GM04504 (cell line): Measurements from ENCODE around the gene NFIC.

Source experiments
- DNase-seq: peaks from one replicate; pipeline ENCODE4 v3.0.0-alpha.2; 2012; ENCODE audit warnings: low read depth

NFIC gene

DNA sequence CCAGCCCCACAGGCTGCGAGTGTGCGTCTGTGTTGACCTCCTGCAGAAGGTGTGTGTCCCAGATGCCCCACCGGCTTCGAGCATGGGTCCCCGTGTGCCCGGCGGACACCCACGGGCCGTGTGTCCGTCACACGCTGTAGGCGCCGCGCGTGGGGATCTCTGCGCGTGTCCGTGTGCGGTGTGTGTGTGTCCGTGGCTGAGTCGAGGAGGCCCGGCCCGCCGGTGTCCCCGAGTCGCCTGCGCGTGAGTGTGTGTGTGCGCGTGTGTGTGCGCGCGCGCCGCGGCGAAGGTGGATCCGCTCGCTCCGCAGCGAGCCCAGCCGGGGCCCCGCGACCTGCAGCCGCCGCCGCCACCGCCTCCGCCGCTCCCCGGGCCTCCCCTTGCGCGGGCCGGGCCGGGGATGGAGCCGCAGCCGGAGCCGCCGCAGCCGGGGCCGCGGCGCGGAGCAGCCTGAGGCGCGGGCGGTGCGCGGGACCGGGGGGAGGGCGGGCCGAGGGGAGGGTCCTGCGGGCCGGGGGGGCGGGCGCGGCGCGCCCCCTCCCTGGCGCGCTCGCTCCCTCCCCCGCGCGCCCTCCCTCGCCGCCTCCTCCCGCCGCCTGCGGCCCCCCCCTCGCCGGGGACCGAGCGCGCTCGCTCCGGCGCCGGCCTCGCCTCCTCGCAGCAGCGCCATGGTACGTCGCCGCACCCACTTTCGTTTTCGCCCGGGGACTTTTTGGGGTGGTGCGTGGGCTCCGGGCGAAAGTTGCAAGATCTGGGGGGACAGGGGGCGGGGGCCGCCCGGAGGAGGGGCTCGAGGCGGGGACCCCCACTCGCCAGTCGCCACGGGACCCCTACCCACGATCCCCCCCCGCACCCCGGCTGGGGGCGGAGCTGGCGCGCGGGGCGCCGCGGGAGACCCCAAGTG is 7.1 kb upstream of the NFIC start:
- DNase-seq, result no peak

DNA sequence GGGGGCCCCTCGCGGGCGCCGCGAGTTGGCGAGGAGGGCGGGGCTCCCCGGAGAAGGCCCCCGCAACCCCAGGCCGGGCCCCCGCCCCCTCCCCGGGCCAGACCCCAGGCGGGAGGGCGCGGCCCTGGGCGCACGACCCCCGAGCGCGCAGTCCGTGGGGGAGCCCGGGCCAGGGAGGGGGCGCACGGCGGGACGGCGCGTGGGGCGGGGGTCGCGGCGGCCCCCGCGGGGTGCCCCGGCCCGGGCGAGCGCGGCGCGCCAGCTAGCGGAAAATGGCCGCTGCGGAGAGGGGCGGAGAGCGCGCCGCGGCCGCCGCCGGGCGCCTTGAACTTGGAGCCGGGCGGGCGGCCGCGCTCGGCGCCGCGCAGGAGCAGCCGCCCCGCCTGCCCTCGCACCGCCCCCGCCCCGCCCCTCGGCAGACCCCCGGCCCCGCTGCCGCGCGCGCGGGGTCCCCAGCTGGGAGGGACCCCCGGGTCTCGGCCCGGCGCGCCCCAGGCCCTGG is 6.4 kb upstream of the NFIC start:
- DNase-seq, result no peak

DNA sequence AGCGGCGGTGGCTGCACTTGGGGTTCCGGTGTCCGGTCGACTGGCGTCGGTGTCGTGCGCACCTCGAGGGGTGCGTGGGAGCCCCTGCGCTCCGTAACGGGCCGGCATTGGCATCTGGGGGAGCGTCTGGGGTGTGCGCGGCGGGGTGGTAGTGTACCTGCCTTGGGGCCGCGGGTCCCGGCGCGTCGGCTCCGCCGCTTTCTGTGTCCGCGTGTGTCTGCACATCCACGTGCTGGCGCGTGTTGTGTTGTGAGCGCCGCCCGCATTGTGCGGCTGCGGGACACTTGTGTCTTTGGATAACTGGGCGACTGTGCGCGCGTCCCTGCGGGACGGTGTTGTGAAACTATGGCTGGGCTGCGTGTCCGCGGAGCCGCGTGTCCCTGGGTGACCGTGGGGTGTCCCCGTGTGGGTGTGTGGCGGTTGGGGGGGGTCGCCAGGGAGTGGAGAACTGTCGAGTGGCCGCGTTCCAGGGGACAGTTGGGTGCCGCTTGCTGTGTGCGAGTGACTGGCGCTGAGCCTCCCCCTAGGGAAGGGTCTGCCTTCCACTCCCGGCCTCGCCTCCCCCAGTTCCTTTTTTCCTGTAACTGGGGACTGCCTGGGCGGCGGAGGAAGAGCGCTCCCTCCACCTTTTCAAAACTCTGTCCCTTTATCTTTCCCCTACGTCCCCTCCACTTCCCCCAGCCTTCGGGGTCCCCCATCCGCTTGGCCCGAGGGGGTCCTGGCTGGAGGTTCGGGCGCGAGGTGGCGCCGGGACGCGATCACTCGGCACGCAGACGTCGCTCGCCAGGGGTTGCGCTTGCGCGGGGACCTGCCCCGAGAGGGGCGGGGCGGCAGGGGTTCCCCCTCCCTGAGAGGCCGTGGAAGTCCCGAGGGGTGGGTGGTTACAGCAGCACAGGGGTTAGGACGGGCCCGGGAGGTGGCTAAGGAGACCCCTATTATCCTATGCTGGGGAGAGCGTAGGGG is 5.7 kb upstream of the NFIC start:
- no peak for DNase-seq

DNA sequence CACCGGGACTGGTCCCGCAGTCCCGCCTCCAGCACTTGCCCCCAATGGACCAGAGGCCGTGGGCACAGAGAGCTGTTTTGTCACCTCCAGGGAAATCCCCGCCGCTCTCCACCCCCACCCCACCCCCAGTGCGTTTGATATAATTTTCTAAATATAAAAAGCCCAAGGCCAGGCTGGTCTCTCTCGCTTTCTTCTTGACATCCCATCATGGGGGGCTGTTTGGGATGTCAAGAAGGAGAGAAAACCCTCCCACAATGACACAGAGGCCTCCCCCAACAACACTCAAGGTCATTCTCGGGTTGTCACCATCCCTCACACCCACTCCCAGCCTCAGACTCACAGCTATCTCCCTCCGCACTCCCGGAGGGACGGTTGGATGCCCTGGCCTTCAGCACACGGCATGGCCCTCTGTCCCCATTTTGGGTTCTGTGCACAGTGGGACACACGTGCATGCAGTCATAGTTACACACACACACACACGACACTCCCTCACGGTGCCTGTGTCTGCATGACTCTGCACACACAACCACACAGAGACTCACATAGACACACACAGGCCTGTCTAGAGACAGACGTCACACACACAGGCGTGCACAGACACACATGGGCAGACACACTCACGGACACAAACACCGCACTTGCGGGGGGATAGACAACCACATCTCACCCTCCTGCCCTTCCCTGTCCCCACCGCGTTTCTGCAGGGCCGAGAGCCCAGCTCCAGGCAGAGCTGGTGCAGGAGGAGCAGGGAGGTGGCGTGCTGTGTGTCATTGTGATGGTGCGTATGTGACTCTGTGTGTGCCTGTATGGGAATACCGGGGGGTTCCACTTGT is 4.8 kb upstream of the NFIC start:
- DNase-seq, result no peak

DNA sequence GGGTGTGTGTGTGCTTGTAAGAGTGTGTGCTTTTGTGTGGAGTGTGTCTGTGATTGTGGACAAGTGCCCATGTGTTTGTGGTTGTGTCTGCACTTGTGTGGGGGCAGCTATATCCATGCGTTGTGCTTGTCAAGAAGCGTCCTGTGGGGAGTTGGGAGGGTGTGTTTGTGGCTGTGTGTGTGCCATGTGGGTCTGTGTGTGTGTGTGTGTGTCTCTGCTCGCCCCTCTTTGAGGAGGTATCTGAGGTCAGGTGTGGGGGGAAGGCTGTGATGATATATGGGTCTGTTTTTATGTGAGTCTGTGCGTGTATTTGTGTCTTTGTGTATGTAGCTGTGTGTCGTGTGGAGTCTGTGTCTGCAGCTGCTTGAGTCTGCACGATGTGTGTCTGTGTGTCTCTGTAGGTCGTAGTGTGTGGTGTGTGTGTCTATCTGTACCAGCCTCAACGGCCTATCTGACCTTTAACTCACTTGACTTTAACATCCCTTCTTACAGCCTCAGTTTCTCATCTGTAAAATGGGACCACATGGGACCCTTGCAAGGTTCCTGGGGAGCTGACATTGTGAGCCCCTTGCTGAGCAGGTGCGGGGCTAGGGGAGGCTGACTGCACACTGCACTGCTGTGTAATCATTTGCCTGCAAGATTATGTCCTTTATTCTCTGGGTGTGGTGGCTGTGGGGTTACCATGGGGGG is 4.0 kb upstream of the NFIC start:
- no peak for DNase-seq

DNA sequence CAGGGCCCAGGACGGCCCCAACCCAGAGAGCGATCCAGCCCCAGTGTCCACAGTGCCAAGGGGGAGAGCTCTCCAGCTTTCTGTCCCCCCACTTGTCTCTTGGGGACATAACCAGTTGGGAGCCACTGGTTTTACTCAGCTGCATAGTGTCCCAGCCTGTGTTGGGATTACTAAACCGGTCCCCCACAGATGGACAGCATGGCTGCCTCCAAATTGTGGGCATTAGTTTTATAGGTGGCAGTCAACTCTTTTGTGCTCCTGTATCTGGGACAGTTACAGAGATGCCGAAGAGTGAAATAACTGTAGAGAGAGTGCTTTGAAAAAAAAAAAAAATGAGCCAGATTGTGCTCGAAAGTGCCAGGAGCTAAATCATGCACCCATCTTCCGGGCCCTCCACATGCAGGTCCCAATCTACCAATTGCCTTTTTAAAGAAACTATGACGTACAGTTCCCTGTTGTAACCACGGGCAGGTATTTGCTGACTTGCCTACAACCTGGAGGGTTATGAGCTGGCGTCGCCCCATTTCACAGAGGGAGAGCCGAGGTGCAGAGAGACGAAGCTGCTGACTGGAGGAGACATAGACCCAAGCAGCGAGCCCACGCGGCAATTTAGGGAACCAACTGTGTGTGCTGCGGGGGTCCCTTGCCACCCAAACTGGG is 2.4 kb upstream of the NFIC start:
- no peak for DNase-seq

DNA sequence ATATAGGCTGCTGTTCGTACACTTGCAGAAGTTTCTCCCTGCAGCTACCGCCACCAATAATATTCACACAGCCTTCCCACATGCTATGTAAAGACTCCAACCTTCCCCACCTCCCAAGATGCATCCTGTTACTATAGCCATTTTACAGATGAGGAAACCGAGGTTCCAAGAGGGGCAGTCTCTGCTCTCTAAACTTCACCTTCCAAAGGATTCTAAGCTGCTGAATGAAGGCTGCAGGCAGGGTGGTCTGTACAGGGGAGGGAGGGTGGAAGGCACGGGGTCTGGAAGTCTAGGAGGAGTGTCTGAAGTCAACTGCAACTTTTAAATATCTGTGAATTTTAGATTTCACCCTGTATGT is 1.9 kb upstream of the NFIC start:
- DNase-seq, result no peak

DNA sequence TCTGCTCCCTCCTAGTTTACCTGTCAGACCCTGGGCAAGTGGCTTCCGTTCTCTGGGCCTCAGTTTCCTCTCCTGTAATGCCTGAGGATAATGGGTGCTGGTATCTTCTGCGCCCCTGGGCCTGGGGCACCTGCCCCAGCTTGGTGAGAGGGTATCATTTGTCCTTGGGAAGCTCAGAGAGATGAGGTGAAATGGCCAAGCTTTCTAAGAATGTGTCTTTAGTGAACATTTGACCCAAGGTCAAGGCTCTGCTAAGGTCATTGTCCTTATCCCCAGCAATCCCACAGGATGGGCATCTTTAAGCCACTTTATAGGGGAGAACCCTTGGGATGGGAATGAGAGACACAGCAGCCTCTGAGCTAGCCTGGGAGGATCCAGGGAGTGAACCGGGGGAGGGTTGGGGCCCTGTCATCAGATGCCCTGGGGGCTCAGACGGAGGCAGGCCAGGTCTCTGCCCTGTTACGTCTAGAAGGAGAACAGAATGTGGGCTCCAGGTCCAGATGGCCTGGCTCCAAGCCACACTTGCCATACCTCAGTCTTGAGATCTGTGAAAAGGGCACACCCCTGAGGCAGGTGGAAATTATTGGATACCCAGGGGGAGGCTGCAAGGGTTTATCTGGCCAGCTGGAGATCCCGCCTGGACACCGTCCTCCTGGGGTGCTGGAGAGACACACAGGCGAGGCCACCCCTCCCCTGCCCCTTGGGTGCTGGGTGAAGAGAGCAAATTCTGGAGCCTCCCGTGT is 1.1 kb upstream of the NFIC start:
- DNase-seq, result no peak

DNA sequence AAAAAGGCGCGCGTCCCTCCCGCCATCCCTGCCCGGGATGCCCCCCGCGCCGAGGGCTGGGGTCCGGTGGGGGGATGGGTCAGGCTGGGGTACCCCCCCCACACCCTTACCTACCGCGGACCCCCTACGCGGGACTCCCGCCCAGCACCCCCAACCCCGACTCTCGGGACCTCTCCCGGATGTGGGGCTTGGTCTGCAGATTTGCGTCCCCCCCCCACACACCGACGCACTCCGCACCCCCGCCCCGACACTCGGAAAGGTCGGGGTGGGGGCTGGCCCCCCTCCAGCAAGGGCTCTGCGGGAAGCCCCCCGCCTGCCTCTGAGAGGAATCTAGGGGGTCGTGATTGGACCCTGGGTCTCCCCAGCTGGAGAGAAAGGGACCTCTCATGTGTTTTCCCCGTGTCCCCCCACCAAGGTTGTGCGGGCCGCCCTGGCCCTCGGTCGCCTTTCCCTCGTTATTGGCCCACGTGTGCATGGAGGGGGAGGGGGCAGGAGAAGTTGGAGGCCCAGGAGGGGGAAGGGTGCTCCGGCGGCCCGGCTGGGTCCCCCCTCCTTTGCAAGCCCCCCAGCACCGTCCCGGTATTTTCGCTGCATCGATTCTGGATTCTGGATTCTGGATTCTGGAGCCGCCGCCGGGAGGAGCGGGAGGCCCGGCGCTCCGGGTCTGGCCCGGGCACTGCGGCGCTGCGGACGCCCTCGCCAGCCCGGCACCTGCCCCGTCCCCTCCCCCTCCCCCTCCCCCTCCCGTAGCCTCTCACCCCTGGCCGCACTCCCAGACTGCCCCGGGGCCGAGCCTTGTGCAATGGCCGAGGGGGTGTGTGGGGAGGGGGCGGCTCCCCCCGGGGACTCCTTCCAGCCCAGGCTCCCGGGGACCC is 607 bp downstream of the NFIC start:
- no peak for DNase-seq

DNA sequence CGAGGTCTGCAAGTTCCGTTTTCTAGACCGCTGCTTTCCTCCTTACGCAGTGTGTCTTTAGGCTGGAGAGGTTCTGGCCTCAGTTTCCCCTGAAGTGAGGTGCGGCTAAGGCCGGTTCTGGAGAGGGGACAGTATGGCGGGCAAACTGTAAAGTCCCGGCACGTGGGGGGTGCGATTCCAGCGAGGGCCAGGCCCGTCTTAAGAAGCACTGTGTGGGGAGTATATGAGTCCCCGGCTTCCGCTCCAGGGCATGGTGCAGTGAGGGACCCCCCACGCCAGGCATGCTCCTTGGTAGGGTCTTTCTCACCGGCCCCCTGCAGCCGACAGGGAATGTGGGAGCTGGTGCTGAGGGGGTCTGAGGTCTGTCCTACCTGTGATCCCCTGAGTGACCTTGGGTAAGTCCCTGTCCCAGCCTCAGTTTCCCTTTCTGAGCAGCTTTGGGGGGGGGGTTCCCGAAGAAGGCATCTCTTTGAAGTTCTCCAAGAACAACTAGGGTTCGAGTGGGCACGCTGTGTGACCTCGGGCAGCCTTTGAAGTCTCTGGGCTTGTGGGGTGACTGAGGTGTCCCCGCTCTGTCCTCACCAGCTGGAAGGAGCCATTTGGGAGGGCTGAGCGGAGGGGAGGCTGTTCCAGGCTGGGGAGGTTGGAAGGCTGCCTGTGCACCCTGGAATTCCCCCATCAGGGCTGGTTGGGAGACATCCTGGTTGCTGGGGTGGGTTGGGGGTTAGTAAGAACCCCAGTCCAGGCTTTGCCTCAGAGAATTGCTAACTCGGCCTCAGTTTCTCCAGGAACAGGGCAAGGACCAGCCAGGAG is 1.5 kb downstream of the NFIC start:
- no peak for DNase-seq

DNA sequence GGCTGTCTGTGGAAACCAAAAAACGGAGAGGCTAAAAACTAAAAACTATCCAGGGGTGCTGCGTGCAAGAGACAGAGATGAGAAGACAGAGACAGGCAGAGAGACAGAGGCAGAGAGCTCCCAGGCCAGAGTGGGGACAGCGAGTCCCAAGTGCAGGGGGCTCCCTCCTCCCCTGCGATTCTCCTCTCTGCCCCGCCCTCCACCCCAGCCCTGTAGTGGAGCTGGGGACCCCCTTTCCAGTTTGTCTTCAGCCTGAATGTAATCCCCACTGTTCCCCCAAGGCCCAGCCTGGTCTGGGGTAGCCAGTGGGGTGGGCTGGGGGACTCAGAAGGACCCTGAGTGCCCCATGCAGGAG is 2.0 kb downstream of the NFIC start:
- DNase-seq, result no peak

DNA sequence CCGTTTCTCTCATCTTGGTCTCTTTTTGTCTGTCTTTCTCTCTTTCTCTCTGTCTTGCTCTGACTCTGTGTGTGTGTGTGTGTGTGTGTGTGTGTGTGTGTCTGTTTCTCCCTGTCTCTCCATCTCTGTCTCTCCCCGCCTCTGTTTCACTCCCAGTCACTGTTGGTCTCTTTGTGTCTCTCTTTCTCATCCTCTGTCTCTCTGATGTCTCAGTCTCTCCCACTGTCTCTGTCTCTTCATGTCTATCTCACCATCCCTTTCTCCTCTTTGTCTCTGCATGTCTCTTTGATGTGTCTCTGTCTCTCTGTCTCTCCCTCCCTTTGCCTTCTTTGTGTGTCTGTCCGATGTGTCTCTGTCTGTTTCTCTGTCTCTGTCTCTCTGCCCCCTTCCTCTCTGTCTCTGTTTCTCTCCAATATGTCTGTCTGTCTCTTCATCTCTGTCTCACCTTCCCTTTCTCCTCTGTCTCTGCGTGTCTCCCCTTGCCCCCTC is 2.5 kb downstream of the NFIC start:
- no peak for DNase-seq

DNA sequence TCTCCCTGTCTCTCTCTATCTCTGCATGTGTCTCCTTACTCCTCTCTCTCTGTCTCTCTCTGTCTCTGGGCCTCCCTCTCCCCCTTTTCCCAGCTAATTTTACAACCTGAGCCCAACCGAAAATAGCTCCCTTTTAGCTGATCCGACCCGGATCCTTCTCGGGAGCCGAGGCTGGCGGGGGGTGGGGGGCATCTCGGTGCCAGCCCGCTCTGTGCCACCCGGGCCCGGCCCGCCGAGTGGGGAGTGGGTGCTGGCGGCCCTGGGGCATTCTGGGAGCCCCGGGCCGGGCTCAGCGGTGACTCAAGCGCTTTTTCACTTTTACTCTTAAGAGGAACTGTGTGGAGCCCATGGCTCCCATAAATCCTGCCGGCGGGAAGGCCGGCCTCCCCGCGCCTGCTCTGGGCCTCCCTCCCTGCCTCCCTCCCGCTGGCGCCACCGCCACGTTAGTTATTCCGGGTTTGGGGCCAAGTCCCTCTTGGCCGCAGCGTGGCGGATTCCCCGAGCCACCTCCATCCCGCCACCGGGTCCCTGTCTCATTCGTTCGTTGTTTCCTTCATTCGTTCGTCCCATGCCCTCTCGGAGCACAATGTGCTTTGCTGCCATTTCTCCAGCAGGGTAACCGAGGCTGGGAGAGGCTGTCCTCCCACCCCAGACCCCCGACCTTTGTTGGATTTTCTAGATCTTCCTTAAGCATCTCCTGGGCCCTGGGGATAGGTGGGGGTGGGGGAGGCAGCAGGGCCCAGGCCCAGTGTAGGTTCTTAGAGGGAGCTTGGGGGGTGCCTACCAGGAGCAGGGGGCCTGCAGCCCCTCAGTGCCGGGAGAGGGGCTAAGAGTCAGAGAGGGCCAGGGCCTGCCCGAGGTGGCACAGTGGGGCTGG is 3.2 kb downstream of the NFIC start:
- DNase-seq, result no peak

DNA sequence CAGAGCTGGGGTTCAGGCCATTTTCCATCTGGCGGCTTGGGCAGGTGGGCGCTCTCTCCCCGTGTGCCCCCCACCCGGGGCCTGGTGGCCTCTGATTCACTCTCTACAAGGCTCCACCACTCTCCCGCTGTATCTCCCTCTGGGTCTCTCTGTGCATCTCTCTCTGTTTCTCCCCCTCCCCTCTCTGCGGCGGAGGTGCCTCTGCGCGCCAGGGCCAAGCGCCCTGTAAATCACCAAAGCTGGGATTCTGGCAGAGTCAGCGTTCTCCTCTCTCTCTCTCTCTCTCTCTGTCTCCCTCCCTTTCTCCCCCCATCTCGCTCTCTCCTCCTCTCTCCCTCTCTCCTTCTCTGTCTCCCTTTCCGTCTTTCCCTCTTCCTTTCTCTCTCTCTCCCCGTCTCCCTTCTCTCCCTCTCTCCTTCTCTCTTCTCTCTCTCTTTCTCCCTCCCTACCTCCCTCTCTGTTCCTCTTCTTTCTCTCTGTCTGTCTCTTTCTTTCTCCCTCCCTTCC is 3.9 kb downstream of the NFIC start:
- no peak for DNase-seq

DNA sequence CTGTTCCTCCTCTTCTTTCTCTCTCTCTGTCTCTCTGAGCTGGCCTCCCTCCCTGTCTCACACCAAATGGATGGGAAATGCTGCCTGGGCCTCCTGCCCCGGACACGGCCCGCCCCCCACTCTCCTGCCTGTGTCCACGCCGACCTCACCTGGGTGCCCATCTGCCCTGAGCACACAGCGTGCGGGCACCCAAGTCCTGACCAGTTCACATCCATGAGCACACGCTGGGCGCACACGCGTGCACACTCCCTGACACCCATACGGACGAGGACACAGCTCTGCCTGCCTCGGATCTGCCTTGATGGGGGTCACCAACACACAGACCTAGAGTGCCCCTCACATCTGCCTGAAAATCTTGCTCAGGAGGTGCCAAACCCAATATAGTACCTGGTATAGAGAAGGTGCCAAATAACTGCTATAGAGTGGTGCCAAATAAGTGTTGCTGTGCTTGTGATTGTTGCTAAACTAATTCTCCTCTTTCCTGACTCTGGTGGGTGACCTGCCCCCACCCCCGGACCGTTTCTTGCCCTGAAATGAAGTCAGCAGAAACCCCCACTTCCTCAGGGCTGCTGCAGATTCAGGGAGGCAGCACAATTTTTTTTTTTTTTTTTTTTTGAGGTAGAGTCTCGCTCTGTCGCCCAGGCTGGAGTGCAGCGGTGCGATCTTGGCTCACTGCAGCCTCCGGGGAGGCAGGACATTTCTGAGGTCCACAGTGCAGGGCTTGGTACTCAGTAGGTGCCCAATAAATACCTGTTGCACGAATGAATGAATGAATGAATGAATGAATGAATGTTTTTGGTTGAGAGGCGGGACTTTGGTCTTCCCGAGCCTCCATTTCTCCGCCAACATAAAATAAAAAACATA is 4.6 kb downstream of the NFIC start:
- DNase-seq, result no peak

DNA sequence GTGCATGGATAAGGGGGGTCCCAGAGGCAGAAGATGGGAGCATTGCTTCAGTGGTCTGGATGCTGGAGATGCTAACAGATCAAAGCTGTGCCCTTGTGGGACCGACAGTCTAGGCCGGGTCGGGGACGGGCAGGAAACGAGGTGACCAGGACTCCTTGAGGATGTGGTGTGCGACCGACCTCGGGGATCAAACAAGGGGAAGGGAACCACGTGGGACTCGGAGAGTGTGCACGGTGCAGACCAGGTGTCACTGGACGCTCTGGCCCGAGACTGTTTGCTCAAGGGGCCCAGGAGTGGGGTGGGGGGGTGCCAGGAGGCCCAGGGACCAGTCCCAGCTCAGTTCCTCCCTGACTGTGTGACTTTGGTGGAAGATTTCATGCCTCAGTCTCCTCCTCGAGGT is 6.0 kb downstream of the NFIC start:
- DNase-seq, result no peak
